ENCODE results near the gene PBRM1. TPM values are rescaled to one million over a fixed set of nuclear protein-coding genes. Genes with fewer than 3 reads are reported as not detected.

Gene PBRM1
- total RNA-seq, 4 donors from 2014 or later: 60.3 to 335 (median 134) TPM

GRCh38 chr3:52688266-52688665, 2.6 kb upstream of the PBRM1 start:
- TF ChIP-seq POLR2A (IDR thresholded peaks at IDR 0.05) (no peak), POLR2AphosphoS5 (IDR thresholded peaks at IDR 0.05) (no peak), EP300 (IDR thresholded peaks at IDR 0.05; ENCODE audit: low read depth) (no peak)
- TF ChIP-seq, protein P1, sequence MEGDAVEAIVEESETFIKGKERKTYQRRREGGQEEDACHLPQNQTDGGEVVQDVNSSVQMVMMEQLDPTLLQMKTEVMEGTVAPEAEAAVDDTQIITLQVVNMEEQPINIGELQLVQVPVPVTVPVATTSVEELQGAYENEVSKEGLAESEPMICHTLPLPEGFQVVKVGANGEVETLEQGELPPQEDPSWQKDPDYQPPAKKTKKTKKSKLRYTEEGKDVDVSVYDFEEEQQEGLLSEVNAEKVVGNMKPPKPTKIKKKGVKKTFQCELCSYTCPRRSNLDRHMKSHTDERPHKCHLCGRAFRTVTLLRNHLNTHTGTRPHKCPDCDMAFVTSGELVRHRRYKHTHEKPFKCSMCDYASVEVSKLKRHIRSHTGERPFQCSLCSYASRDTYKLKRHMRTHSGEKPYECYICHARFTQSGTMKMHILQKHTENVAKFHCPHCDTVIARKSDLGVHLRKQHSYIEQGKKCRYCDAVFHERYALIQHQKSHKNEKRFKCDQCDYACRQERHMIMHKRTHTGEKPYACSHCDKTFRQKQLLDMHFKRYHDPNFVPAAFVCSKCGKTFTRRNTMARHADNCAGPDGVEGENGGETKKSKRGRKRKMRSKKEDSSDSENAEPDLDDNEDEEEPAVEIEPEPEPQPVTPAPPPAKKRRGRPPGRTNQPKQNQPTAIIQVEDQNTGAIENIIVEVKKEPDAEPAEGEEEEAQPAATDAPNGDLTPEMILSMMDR (IDR thresholded peaks at IDR 0.05): no peak
- H3K4me3 ChIP-seq: no peak overlapping the region
- intact Hi-C loops (cut with DNase I; ENCODE audit: low total_unique reads) (no loop called here), in situ Hi-C loops (cut with MboI; ENCODE audit: low pct_ligation_motif_present in 1 of 4, low pct_unique_long_range_greater_than_20kb in 1 of 4, low sequenced_read_pairs in 3 of 4) (no loop called here)
- H3K36me3 ChIP-seq: peaks cover 0 to 60% (median 28%) of the 10 kb centered on the region in 4 donors
- peaks cover 5 to 36% (median 28%) of the 10 kb centered on the region in 4 donors for H3K4me1 ChIP-seq
- peak overlapping the region in 1 of 4 donors; percentile 11 for H3K27ac ChIP-seq
- H3K9me3 ChIP-seq: no peaks in the 10 kb centered on the region
- no peak for DNase-seq
- 36 to 79% methylated on average over 6 of the region's 6 CpGs for WGBS, 2 donors (ENCODE audit: low coverage in 1 of 2)
- no peaks in the 10 kb centered on the region for H3K27me3 ChIP-seq

DNA sequence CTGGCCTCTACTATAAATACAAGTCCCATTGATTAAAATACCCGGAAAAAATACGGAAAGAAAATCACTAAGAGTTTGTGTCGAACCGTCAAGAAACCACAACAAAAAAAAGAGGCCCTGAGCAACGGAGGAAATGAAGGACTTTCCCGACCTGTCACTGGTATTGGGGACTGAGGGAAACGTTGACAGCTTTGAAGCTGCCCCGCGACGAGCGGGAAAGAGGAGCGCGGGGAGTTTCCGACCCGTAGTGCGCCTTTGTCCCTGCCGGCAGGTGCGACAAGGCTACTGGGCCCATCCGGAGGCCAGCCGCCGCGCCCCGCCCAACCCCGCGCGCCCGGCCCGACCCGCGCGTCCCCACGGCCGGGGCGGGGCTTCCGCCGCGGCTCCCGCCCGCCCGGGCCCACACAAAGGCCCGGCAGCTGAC, 416 bp downstream of the PBRM1 start:
- peak; percentile 90 for DNase-seq
- Histone ChIP-seq H3K27me3 (no peaks in the 10 kb centered on the region), H3K9me3 (no peaks in the 10 kb centered on the region), H3K36me3 (peaks cover 0 to 31% (median 15%) of the 10 kb centered on the region in 4 donors), H3K4me3 (peak overlapping the region; percentile 64 to 81 (median 72)), H3K27ac (peak overlapping the region; percentile 95 to 99 (median 96)), H3K4me1 (peaks cover 5 to 47% (median 36%) of the 10 kb centered on the region in 4 donors)
- intact Hi-C loops (cut with DNase I; ENCODE audit: low total_unique reads): no loop called here
- 0% methylated on average over 9 to 34 of the region's 41 CpGs for WGBS, 2 donors (ENCODE audit: low coverage in 1 of 2)
- in situ Hi-C loops (cut with MboI; ENCODE audit: low pct_ligation_motif_present in 1 of 4, low pct_unique_long_range_greater_than_20kb in 1 of 4, low sequenced_read_pairs in 3 of 4): no loop called here
- TF ChIP-seq, protein P1 (IDR thresholded peaks at IDR 0.05): no peak
- TF ChIP-seq POLR2A (IDR thresholded peaks at IDR 0.05): peak; percentile 8
- TF ChIP-seq POLR2AphosphoS5 (IDR thresholded peaks at IDR 0.05): peak in 2 of 3 donors; percentile 1 to 47
- no peak for TF ChIP-seq EP300 (IDR thresholded peaks at IDR 0.05; ENCODE audit: low read depth)

GRCh38 chr3:52684184-52684583, 1.5 kb downstream of the PBRM1 start:
- peak overlapping the region in 3 of 4 donors; percentile 95 to 99 (median 98) for H3K27ac ChIP-seq

GRCh38 chr3:52683611-52684010, 2.1 kb downstream of the PBRM1 start:
- DNase-seq: no peak
- in situ Hi-C loops (cut with MboI; ENCODE audit: low pct_ligation_motif_present in 1 of 4, low pct_unique_long_range_greater_than_20kb in 1 of 4, low sequenced_read_pairs in 3 of 4) (no loop called here), intact Hi-C loops (cut with DNase I; ENCODE audit: low total_unique reads) (no loop called here)
- Histone ChIP-seq H3K4me1 (peaks cover 5 to 62% (median 36%) of the 10 kb centered on the region in 4 donors), H3K9me3 (no peaks in the 10 kb centered on the region), H3K27ac (peak overlapping the region in 1 of 4 donors; percentile 95), H3K27me3 (no peaks in the 10 kb centered on the region), H3K4me3 (no peak overlapping the region), H3K36me3 (peaks cover 0 to 25% (median 12%) of the 10 kb centered on the region in 4 donors)
- WGBS, 2 donors (ENCODE audit: low coverage in 1 of 2): 78 to 80% methylated on average over 2 to 6 of the region's 6 CpGs
- TF ChIP-seq POLR2AphosphoS5 (IDR thresholded peaks at IDR 0.05) (no peak), POLR2A (IDR thresholded peaks at IDR 0.05) (no peak), EP300 (IDR thresholded peaks at IDR 0.05; ENCODE audit: low read depth) (no peak)
- TF ChIP-seq, protein P1 (IDR thresholded peaks at IDR 0.05): no peak

More at GRCh38 chr3:52684184-52684583, 1.5 kb downstream of the PBRM1 start:
- WGBS, 2 donors (ENCODE audit: low coverage in 1 of 2): 38 to 41% methylated on average over 5 of the region's 5 CpGs
- in situ Hi-C loops (cut with MboI; ENCODE audit: low pct_ligation_motif_present in 1 of 4, low pct_unique_long_range_greater_than_20kb in 1 of 4, low sequenced_read_pairs in 3 of 4): no loop called here
- Histone ChIP-seq H3K9me3 (no peaks in the 10 kb centered on the region), H3K4me1 (peaks cover 5 to 57% (median 36%) of the 10 kb centered on the region in 4 donors), H3K36me3 (peaks cover 0 to 25% (median 12%) of the 10 kb centered on the region in 4 donors), H3K4me3 (no peak overlapping the region), H3K27me3 (no peaks in the 10 kb centered on the region)
- no peak for DNase-seq
- intact Hi-C loops (cut with DNase I; ENCODE audit: low total_unique reads): no loop called here
- TF ChIP-seq POLR2AphosphoS5 (IDR thresholded peaks at IDR 0.05) (no peak), POLR2A (IDR thresholded peaks at IDR 0.05) (no peak), EP300 (IDR thresholded peaks at IDR 0.05; ENCODE audit: low read depth) (no peak)
- TF ChIP-seq, protein P1 (IDR thresholded peaks at IDR 0.05): no peak
